SK-N-SH treated with all-trans-retinoic acid at 6 μM for 48 hours (cell line): ENCODE data around the gene INPP5J.

Experiments used
- ATAC-seq: fragments of 200-7000 bp; cut with Tn5 transposase; 3 replicates; pipeline ENCODE4 v1.9.1; 2020; ENCODE audit warnings: mild to moderate bottlenecking, moderate library complexity
- BACH2 ChIP-seq: fragments of 250-450 bp; sonication (Bioruptor Pico); IDR thresholded peaks from 2 replicates; pipeline ENCODE4 v1.9.0; 2021; ENCODE audit warnings: mild to moderate bottlenecking, borderline replicate concordance
- CSRNP3 ChIP-seq: fragments of 250-450 bp; sonication (Bioruptor Pico); IDR thresholded peaks from 2 replicates; pipeline ENCODE4 v1.5.1; 2021; ENCODE audit warnings: mild to moderate bottlenecking, moderate library complexity
- ESRRG ChIP-seq: fragments of 250-450 bp; sonication (Bioruptor Pico); IDR thresholded peaks from 2 replicates; pipeline ENCODE4 v1.6.1; 2021; ENCODE audit warnings: mild to moderate bottlenecking
- GLIS3 ChIP-seq: fragments of 250-450 bp; sonication (Bioruptor Pico); IDR thresholded peaks from 2 replicates; pipeline ENCODE4 v1.5.0; 2020; ENCODE audit warnings: mild to moderate bottlenecking, moderate library complexity
- ISL1 ChIP-seq: fragments of 250-450 bp; sonication (Bioruptor Pico); IDR thresholded peaks from 2 replicates; pipeline ENCODE4 v2.1.2; 2022; ENCODE audit warnings: mild to moderate bottlenecking, moderate library complexity
- OSR1 ChIP-seq: fragments of 250-450 bp; sonication (Bioruptor Pico); IDR thresholded peaks from 2 replicates; pipeline ENCODE4 v1.8.0; 2022; ENCODE audit warnings: moderate library complexity, mild to moderate bottlenecking, inconsistent platforms
- PATZ1 ChIP-seq: fragments of 250-450 bp; sonication (Bioruptor Pico); IDR thresholded peaks from 2 replicates; pipeline ENCODE4 v1.8.0; 2020; ENCODE audit warnings: mild to moderate bottlenecking, moderate library complexity, borderline replicate concordance
- POU6F1 ChIP-seq: fragments of 250-450 bp; sonication (Bioruptor Pico); IDR thresholded peaks from 2 replicates; pipeline ENCODE4 v1.8.0; 2021; ENCODE audit warnings: low read depth, mild to moderate bottlenecking, moderate library complexity, borderline replicate concordance
- PPARA ChIP-seq: fragments of 250-450 bp; sonication (Bioruptor Pico); IDR thresholded peaks from 2 replicates; pipeline ENCODE4 v1.5.0; 2020; ENCODE audit warnings: mild to moderate bottlenecking, borderline replicate concordance
- RARB ChIP-seq: fragments of 250-450 bp; sonication (Bioruptor Pico); IDR thresholded peaks from 2 replicates; pipeline ENCODE4 v1.8.0; 2021; ENCODE audit warnings: mild to moderate bottlenecking, moderate library complexity
- SNAI2 ChIP-seq: fragments of 250-450 bp; sonication (Bioruptor Pico); IDR thresholded peaks from 2 replicates; pipeline ENCODE4 v1.5.0; 2020; ENCODE audit warnings: mild to moderate bottlenecking, moderate library complexity
- TCF4 ChIP-seq: fragments of 250-450 bp; sonication (Bioruptor Pico); IDR thresholded peaks from 2 replicates; pipeline ENCODE4 v1.8.0; 2021; ENCODE audit warnings: mild to moderate bottlenecking, moderate library complexity, borderline replicate concordance
- TSHZ2 ChIP-seq: fragments of 250-450 bp; sonication (Bioruptor Pico); IDR thresholded peaks from 2 replicates; pipeline ENCODE4 v1.5.0; 2020; ENCODE audit warnings: mild to moderate bottlenecking, moderate library complexity
- ZC3H10 ChIP-seq: fragments of 250-450 bp; sonication (Bioruptor Pico); IDR thresholded peaks from 2 replicates; pipeline ENCODE4 v1.5.1; 2021; ENCODE audit warnings: mild to moderate bottlenecking, moderate library complexity
- ZFP3 ChIP-seq: fragments of 250-450 bp; sonication (Bioruptor Pico); IDR thresholded peaks from 2 replicates; pipeline ENCODE4 v1.5.0; 2020; ENCODE audit warnings: mild to moderate bottlenecking, moderate library complexity
- ZFP30 ChIP-seq: fragments of 450-650 bp; formaldehyde crosslinking; IDR thresholded peaks from 2 replicates; pipeline ENCODE4 v1.5.0; 2022; ENCODE audit warnings: mild to moderate bottlenecking, moderate library complexity
- ZNF565 ChIP-seq: fragments of 450-650 bp; formaldehyde crosslinking; conservative IDR thresholded peaks from 2 replicates; pipeline ENCODE4 v1.5.0; 2020; ENCODE audit warnings: low read depth, mild to moderate bottlenecking, moderate library complexity
- ZNF70 ChIP-seq: fragments of 450-650 bp; formaldehyde crosslinking; IDR thresholded peaks from 2 replicates; pipeline ENCODE4 v1.5.0; 2020; ENCODE audit warnings: mild to moderate bottlenecking, moderate library complexity
- ZNF8 ChIP-seq: fragments of 450-650 bp; formaldehyde crosslinking; IDR thresholded peaks from 2 replicates; pipeline ENCODE4 v1.5.0; 2020; ENCODE audit warnings: mild to moderate bottlenecking, moderate library complexity

The INPP5J gene

GRCh38 chr22:31142285-31142684, 19.5 kb downstream of the INPP5J start:
- no peak for TF ChIP-seq PPARA (CRISPR knock-in tag)
- TF ChIP-seq SNAI2, result no peak
- no peak for TF ChIP-seq RARB (CRISPR knock-in tag)
- no peak for TF ChIP-seq ESRRG (CRISPR knock-in tag)
- no peak for TF ChIP-seq ZFP3
- TF ChIP-seq PATZ1 (CRISPR knock-in tag), result no peak
- ATAC-seq, result no peak

- ATAC-seq, result no peak
- no peak for TF ChIP-seq ZNF565 (CRISPR knock-in tag)
- no peak for TF ChIP-seq ZFP3
- no peak for TF ChIP-seq PATZ1 (CRISPR knock-in tag)
- no peak for TF ChIP-seq ZC3H10
- no peak for TF ChIP-seq POU6F1 (CRISPR knock-in tag)
- no peak for TF ChIP-seq ISL1 (CRISPR knock-in tag)
- no peak for TF ChIP-seq ZNF70 (CRISPR knock-in tag)
- TF ChIP-seq BACH2 (CRISPR knock-in tag), result no peak
- no peak for TF ChIP-seq GLIS3 (CRISPR knock-in tag)
- no peak for TF ChIP-seq ESRRG (CRISPR knock-in tag)
- no peak for TF ChIP-seq CSRNP3 (CRISPR knock-in tag)
- no peak for TF ChIP-seq ZFP30
- TF ChIP-seq OSR1 (CRISPR knock-in tag), result no peak
- no peak for TF ChIP-seq PPARA (CRISPR knock-in tag)
- TF ChIP-seq TSHZ2, result no peak
These were observed 20.3 kb downstream of the INPP5J start for GRCh38 chr22:31143038-31143437.

- peak; percentile 34; the same call in 2 of the 3 replicates for ATAC-seq
- no peak for TF ChIP-seq POU6F1 (CRISPR knock-in tag)
- no peak for TF ChIP-seq PPARA (CRISPR knock-in tag)
- TF ChIP-seq PATZ1 (CRISPR knock-in tag), result no peak
- TF ChIP-seq ZC3H10, result no peak
- TF ChIP-seq CSRNP3 (CRISPR knock-in tag), result no peak
- no peak for TF ChIP-seq ZNF565 (CRISPR knock-in tag)
- no peak for TF ChIP-seq ZNF70 (CRISPR knock-in tag)
- no peak for TF ChIP-seq OSR1 (CRISPR knock-in tag)
- no peak for TF ChIP-seq RARB (CRISPR knock-in tag)
- TF ChIP-seq ZNF8 (CRISPR knock-in tag), result no peak
- no peak for TF ChIP-seq TCF4
- TF ChIP-seq GLIS3 (CRISPR knock-in tag), result no peak
- TF ChIP-seq ZFP30, result no peak
- no peak for TF ChIP-seq SNAI2
These were observed 20.8 kb downstream of the INPP5J start for GRCh38 chr22:31143537-31143936.
